Right cardiac atrium (tissue), 5 donors: ENCODE measurements around the gene DDX24. TPM values are rescaled to one million over a fixed set of nuclear protein-coding genes. Genes with fewer than 3 reads are reported as not detected.

ENCODE experiments used
- polyA plus RNA-seq: library from polyadenylated mRNA; stranded (reverse); fragments of 200-250 nt; gene quantifications from one replicate; pipeline ENCODE4 v1.2.3, GENCODE V29; 2013
- total RNA-seq, 4 donors: library from RNA; stranded (reverse); fragmentation: NEBNext Ultra II Directional; extraction: Animal tissue kit (Norgen Biotek cat#: 25700); gene quantifications; one replicate each; pipeline ENCODE4 v1.2.1, GENCODE V29; 2021
- donor health status: healthy with polysubstance abuse.
- donor health status: DM: no; HTN: yes; CAD: no.
- donor health status: DM: no; HTN: no; CAD: no.
- donor health status: DM: no; HTN: yes; CAD: no; lungs with severe emphysema.
- donor health status: DM: yes; HTN: yes; CAD: no.

The DDX24 gene
- total and polyA plus RNA-seq, 5 donors, result 138 to 268 (median 255) TPM

Other genes with a start within 250 kb of the DDX24 start
- gene FAM181A, start 153.9 kb downstream of the DDX24 start, total RNA-seq, result not detected
- not detected for gene FAM181A, start 153.9 kb downstream of the DDX24 start, polyA plus RNA-seq
- 100 to 1,000 TPM; 115 to 141 (median 126) TPM for gene ASB2, start 104.6 kb downstream of the DDX24 start, total RNA-seq
- 112 TPM for gene ASB2, start 104.6 kb downstream of the DDX24 start, polyA plus RNA-seq
- under 1 TPM in 2 of 4 donors, not detected in 2; 0.44 to 0.45 TPM for gene CCDC197, start 83.9 kb downstream of the DDX24 start, total RNA-seq
- gene CCDC197, start 83.9 kb downstream of the DDX24 start, polyA plus RNA-seq, result not detected
- under 1 TPM; 0.11 to 0.65 (median 0.39) TPM for gene OTUB2, start 54.9 kb downstream of the DDX24 start, total RNA-seq
- gene OTUB2, start 54.9 kb downstream of the DDX24 start, polyA plus RNA-seq, result 0.18 TPM
- 10 to 100 TPM; 12.7 to 23.1 (median 15.1) TPM for gene IFI27L1, start 108 bp upstream of the DDX24 start, total RNA-seq
- gene IFI27L1, start 108 bp upstream of the DDX24 start, polyA plus RNA-seq, result 37.9 TPM
- 100 to 1,000 TPM in 2 of 4 donors, 10 to 100 TPM in 2; 70.0 to 289 (median 127) TPM for gene IFI27, start 29.5 kb upstream of the DDX24 start, total RNA-seq
- gene IFI27, start 29.5 kb upstream of the DDX24 start, polyA plus RNA-seq, result 298 TPM
- gene IFI27L2, start 48.4 kb upstream of the DDX24 start, total RNA-seq, result 10 to 100 TPM; 63.3 to 88.4 (median 65.5) TPM
- gene IFI27L2, start 48.4 kb upstream of the DDX24 start, polyA plus RNA-seq, result 104 TPM
- under 1 TPM; 0.41 to 0.74 (median 0.48) TPM for gene PPP4R4, start 93.1 kb upstream of the DDX24 start, total RNA-seq
- gene PPP4R4, start 93.1 kb upstream of the DDX24 start, polyA plus RNA-seq, result 0.27 TPM
- gene SERPINA10, start 212.1 kb upstream of the DDX24 start, total RNA-seq, result not detected
- gene SERPINA10, start 212.1 kb upstream of the DDX24 start, polyA plus RNA-seq, result not detected
- not detected for gene SERPINA6, start 242.1 kb upstream of the DDX24 start, total RNA-seq
- gene SERPINA6, start 242.1 kb upstream of the DDX24 start, polyA plus RNA-seq, result not detected